Mammary epithelial cell (primary cell): ENCODE data around the gene HAUS8.

ENCODE experiments used
- CTCF ChIP-seq, 2 donors: IDR thresholded peaks in 1 of 2; conservative IDR thresholded peaks in 1 of 2; 2 replicates each; pipeline ENCODE4 v1.5.1; 2011 to 2012; ENCODE audit warnings: inconsistent platforms in 2 of 2, low read length in 2 of 2, mild to moderate bottlenecking in 2 of 2, control low read depth in 1 of 2, low read depth in 1 of 2; ENCODE audit not compliant: insufficient read depth in 1 of 2; ENCODE audit errors: extremely low read depth in 1 of 2
- EZH2 ChIP-seq: IDR thresholded peaks from 2 replicates; pipeline ENCODE4 v1.6.1; 2012; ENCODE audit warnings: low read length, inconsistent platforms, borderline replicate concordance

DNA sequence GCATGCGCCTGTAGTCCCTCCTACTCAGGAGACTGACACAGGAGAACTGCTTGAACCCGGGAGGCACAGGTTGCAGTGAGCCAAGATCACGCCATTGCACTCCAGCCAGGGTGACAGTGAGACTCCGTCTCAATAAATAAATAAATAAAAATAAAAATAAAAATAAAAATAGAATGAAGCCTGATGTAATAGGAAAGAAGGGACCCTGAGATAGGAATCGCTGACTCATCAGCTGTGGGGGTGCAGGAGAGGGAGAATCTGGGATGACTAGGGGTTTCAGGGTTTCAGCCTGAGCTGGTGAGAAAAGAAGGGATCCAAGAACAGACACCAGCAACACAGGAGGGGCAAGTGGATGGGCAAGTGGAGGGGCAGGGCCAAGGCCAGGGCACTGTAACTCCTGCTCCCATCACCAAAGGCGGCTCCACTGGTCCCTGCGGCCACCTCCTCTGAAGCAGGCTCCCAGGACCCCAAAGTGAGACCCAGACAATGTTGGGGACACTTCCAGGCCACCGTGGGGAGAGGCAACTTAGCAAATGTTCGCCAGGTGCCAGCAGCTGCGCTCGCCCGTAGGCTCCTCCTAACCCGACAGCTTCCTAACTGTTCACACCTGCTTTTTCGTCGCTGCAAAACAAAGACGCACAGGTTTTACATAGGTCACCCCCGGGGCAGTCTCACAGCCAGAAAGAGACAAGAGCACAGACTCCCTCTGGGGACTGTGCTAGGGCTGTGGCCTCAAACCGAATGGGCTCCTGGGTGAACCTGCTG, 1.2 kb downstream of the HAUS8 start:
- TF ChIP-seq CTCF (conservative IDR thresholded peaks at IDR 0.05 in 1 of 2, IDR thresholded peaks at IDR 0.05 in 1 of 2; ENCODE audit: extremely low read depth in 1 of 2, insufficient read depth in 1 of 2, low read depth in 1 of 2, low read length in 2 of 2) (no peak), EZH2 (no peak)
